Astrocyte (in vitro differentiated cells and primary cell): ENCODE results near the gene SIRT2. TPM values are rescaled to one million over a fixed set of nuclear protein-coding genes. Genes with fewer than 3 reads are reported as not detected.

ENCODE experiments used
- DNase-seq: peaks from one replicate; pipeline ENCODE4 v3.0.0-alpha.2; 2010; ENCODE audit warnings: low read depth
- FAIRE-seq: peaks from 2 replicates; lab custom pipeline; 2011; peaks lifted over from hg19 to GRCh38; lab: Jason Lieb, UNC
- H2AFZ ChIP-seq: 2 replicates; pipeline ENCODE4 v1.6.0; 2012; ENCODE audit warnings: low read depth, low read length, inconsistent platforms
- H3K27ac ChIP-seq: 2 replicates; pipeline ENCODE4 v1.5.1; 2011; ENCODE audit warnings: low read depth, low read length, inconsistent platforms
- H3K27me3 ChIP-seq: 2 replicates; pipeline ENCODE4 v1.6.0; 2011; ENCODE audit warnings: low read length, inconsistent platforms; ENCODE audit not compliant: insufficient read depth
- H3K36me3 ChIP-seq: 2 replicates; pipeline ENCODE4 v1.5.1; 2011; ENCODE audit warnings: low read length, inconsistent platforms; ENCODE audit not compliant: insufficient read depth
- H3K4me1 ChIP-seq: 2 replicates; pipeline ENCODE4 v1.5.1; 2011; ENCODE audit warnings: low read length, inconsistent platforms; ENCODE audit not compliant: insufficient read depth
- H3K4me2 ChIP-seq: 2 replicates; pipeline ENCODE4 v1.6.0; 2012; ENCODE audit warnings: low read length, inconsistent platforms
- H3K4me3 ChIP-seq: 2 replicates; pipeline ENCODE4 v1.5.1; 2011; ENCODE audit warnings: low read depth, mild to moderate bottlenecking, low read length, inconsistent platforms; ENCODE audit not compliant: insufficient read depth
- H3K79me2 ChIP-seq: 2 replicates; pipeline ENCODE4 v1.6.0; 2012; ENCODE audit warnings: mild to moderate bottlenecking, low read length, inconsistent platforms; ENCODE audit not compliant: insufficient read depth
- H3K9ac ChIP-seq: 2 replicates; pipeline ENCODE4 v1.6.0; 2012; ENCODE audit warnings: mild to moderate bottlenecking, low read length, inconsistent platforms
- H3K9me3 ChIP-seq: 2 replicates; pipeline ENCODE4 v1.5.1; 2012; ENCODE audit warnings: low read depth, mild to moderate bottlenecking, low read length, inconsistent platforms; ENCODE audit not compliant: insufficient read depth
- H4K20me1 ChIP-seq: 2 replicates; pipeline ENCODE4 v1.6.0; 2012; ENCODE audit warnings: low read length, inconsistent platforms; ENCODE audit not compliant: insufficient read depth
- H3K27ac Mint-ChIP-seq: one replicate; pipeline ENCODE4 v1.8.0; 2021; ENCODE audit warnings: mild to moderate bottlenecking, mixed read lengths; ENCODE audit not compliant: unreplicated experiment
- H3K27me3 Mint-ChIP-seq: one replicate; pipeline ENCODE4 v1.8.0; 2021; ENCODE audit warnings: low read depth, mixed read lengths; ENCODE audit not compliant: unreplicated experiment
- H3K36me3 Mint-ChIP-seq: one replicate; pipeline ENCODE4 v1.8.0; 2021; ENCODE audit warnings: low read depth, mixed read lengths; ENCODE audit not compliant: unreplicated experiment
- H3K4me1 Mint-ChIP-seq: one replicate; pipeline ENCODE4 v1.8.0; 2021; ENCODE audit warnings: low read depth, mixed read lengths; ENCODE audit not compliant: unreplicated experiment
- H3K4me3 Mint-ChIP-seq: one replicate; pipeline ENCODE4 v1.8.0; 2021; ENCODE audit warnings: mild to moderate bottlenecking, moderate library complexity, mixed read lengths; ENCODE audit not compliant: unreplicated experiment
- H3K9me3 Mint-ChIP-seq: one replicate; pipeline ENCODE4 v1.8.0; 2021; ENCODE audit warnings: mild to moderate bottlenecking, mixed read lengths; ENCODE audit not compliant: unreplicated experiment
- EZH2 ChIP-seq: IDR thresholded peaks from 2 replicates; pipeline ENCODE4 v1.6.1; 2012; ENCODE audit warnings: mild to moderate bottlenecking, low read length, inconsistent platforms; ENCODE audit not compliant: insufficient read depth
- total RNA-seq: library from RNA; stranded (reverse); gene quantifications from 2 replicates; pipeline ENCODE4 v1.2.1, GENCODE V29; 2021
- TF ChIP-seq, protein P1 (sequence below): IDR thresholded peaks from 2 replicates; pipeline ENCODE4 v1.5.1; 2011; ENCODE audit warnings: low read depth, mild to moderate bottlenecking, inconsistent platforms, low read length, moderate library complexity; ENCODE audit not compliant: insufficient read depth

The SIRT2 gene
- total RNA-seq, 1 donor from 2014 or later, result 35.7 TPM

DNA sequence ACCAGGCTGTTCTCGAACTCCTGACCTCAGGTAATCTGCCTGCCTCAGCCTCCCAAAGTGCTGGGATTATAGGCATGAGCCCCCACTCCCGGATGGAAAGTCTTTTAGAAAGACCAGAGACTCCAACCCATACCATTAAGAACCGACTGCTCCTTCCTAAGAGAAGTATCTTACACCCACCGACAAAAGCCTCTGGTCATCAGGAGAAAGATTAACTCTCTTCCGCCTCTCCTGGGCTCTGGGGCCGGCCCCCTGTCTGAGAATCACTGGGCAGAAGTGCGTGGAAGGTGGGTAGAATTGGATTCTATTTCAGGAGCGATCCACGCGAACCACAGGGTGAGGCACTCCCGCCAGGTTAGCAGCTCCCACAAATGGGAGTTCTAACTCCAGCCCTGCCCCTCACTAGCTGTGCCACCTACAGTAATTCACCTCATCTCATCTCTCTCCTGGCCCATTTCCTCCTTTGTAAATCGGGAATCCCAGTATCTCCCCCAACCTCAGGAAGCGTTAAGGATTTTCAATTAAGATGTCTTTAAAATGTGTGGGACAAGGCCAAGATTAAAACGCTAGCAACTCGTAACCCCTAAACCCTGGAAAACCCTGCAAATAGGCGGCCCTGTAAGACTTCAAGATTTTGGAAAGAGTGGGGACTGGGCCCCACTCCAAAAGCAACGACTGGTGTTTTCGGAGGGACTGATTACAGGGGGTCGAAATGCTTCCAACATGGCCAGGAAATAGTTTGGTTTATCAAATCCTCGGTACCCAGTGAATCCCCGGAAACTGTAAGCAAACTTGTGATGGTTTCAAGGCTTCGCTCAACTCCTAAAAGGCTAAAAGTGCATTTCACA, 50.9 kb downstream of the SIRT2 start:
- Mint-ChIP-seq H3K9me3 (no peaks in the 10 kb centered on the region), H3K27ac (peak overlapping the region; percentile 90), H3K4me3 (peak overlapping the region; percentile 92), H3K36me3 (peaks cover 19% of the 10 kb centered on the region), H3K27me3 (no peaks in the 10 kb centered on the region), H3K4me1 (peaks cover 21% of the 10 kb centered on the region)
- Histone ChIP-seq H3K36me3 (peaks cover 33% of the 10 kb centered on the region), H3K27ac (peak overlapping the region; percentile 70), H3K4me2 (peak overlapping the region; percentile 93), H3K9me3 (no peaks in the 10 kb centered on the region), H3K79me2 (peaks cover 56% of the 10 kb centered on the region), H2AFZ (no peak overlapping the region), H3K4me1 (peaks cover 30% of the 10 kb centered on the region), H3K9ac (peak overlapping the region; percentile 90), H4K20me1 (peaks cover 55% of the 10 kb centered on the region), H3K27me3 (no peaks in the 10 kb centered on the region), H3K4me3 (peak overlapping the region; percentile 84)
- FAIRE-seq (no peak), DNase-seq (no peak)
- TF ChIP-seq EZH2, result no peak
- TF ChIP-seq, protein P1, sequence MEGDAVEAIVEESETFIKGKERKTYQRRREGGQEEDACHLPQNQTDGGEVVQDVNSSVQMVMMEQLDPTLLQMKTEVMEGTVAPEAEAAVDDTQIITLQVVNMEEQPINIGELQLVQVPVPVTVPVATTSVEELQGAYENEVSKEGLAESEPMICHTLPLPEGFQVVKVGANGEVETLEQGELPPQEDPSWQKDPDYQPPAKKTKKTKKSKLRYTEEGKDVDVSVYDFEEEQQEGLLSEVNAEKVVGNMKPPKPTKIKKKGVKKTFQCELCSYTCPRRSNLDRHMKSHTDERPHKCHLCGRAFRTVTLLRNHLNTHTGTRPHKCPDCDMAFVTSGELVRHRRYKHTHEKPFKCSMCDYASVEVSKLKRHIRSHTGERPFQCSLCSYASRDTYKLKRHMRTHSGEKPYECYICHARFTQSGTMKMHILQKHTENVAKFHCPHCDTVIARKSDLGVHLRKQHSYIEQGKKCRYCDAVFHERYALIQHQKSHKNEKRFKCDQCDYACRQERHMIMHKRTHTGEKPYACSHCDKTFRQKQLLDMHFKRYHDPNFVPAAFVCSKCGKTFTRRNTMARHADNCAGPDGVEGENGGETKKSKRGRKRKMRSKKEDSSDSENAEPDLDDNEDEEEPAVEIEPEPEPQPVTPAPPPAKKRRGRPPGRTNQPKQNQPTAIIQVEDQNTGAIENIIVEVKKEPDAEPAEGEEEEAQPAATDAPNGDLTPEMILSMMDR, result no peak

DNA sequence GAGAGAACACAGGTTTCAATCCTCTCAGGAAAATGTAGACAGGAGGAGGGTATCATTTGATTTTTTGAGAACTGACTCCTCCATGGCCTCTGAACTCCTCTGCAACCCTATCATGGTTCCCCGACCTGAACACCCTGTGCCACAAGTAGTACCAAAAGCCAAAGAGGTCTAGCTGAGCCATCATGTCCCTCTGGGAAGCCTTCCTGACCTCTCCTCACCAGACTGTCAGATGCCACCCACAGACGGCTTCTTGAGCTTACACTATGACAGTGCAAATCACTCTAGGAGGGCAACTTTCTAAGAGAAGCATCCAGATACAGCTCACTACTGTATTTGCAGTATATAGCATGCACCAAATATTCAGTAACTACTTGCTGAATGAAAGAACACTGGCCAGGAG, 53.3 kb downstream of the SIRT2 start:
- Histone ChIP-seq H3K27ac (no peak overlapping the region), H3K9me3 (no peaks in the 10 kb centered on the region), H3K4me3 (no peak overlapping the region), H3K27me3 (no peaks in the 10 kb centered on the region), H3K9ac (no peak overlapping the region), H3K36me3 (peaks cover 55% of the 10 kb centered on the region), H3K4me2 (no peak overlapping the region), H4K20me1 (peaks cover 79% of the 10 kb centered on the region), H3K4me1 (peaks cover 17% of the 10 kb centered on the region), H3K79me2 (peaks cover 81% of the 10 kb centered on the region), H2AFZ (no peak overlapping the region)
- H3K4me3 Mint-ChIP-seq, result no peak overlapping the region
- TF ChIP-seq, protein P1, result no peak
- no peak for TF ChIP-seq EZH2
- DNase-seq (no peak), FAIRE-seq (no peak)
- no peaks in the 10 kb centered on the region for H3K9me3 Mint-ChIP-seq
- H3K36me3 Mint-ChIP-seq, result peaks cover 27% of the 10 kb centered on the region
- H3K4me1 Mint-ChIP-seq, result peaks cover 17% of the 10 kb centered on the region
- no peaks in the 10 kb centered on the region for H3K27me3 Mint-ChIP-seq
- H3K27ac Mint-ChIP-seq, result no peak overlapping the region
